B cell (primary cell): ENCODE results near the gene INSIG1. TPM values are rescaled to one million over a fixed set of nuclear protein-coding genes. Genes with fewer than 3 reads are reported as not detected.
A peak's percentile ranks its signal among the peaks of the same experiment; 100 is the strongest.

Experiments
- ATAC-seq: fragments of 200-7000 bp; cut with Tn5 transposase; one replicate; pipeline ENCODE4 v1.10.0; 2021; ENCODE audit warnings: low read depth, mild to moderate bottlenecking, moderate number of reproducible peaks, moderate library complexity
- CTCF ChIA-PET: fragments of 350-600 bp; sonication (Branson Sonifier 250); formaldehyde crosslinking; loops from one replicate; lab custom pipeline; 2021; ENCODE audit warnings: antibody characterized with exemption, inconsistent platforms; lab: Charles Lee
- POLR2A ChIA-PET: fragments of 350-600 bp; sonication (Branson Sonifier 250); formaldehyde crosslinking; loops from one replicate; lab custom pipeline; 2021; ENCODE audit warnings: antibody characterized with exemption; lab: Charles Lee
- DNase-seq: peaks from one replicate; pipeline ENCODE4 v3.0.0; 2013
- H2AFZ ChIP-seq: 2 replicates; pipeline ENCODE4 v1.6.1; 2012; ENCODE audit warnings: mild to moderate bottlenecking, low read depth, low read length; ENCODE audit not compliant: insufficient read depth, poor library complexity, severe bottlenecking
- H3K27ac ChIP-seq, 2 donors: 1 replicate in 1 of 2; 2 replicates in 1 of 2; pipeline ENCODE4 v1.5.1; 2012 to 2013; ENCODE audit warnings: low read length in 2 of 2, mild to moderate bottlenecking in 2 of 2, moderate library complexity in 1 of 2
- H3K27me3 ChIP-seq, 4 experiments: fragments of 200-600 bp in 1 of 4; sonication (generic) in 1 of 4; replicated peaks in 1 of 4; 1 replicate in 2 of 4; 2 replicates in 2 of 4; pipeline versions ENCODE4 v1.6.1 to v1.7.0; 2013 to 2016; ENCODE audit warnings: low read length in 3 of 4, mild to moderate bottlenecking in 2 of 4, mixed read lengths in 1 of 4, moderate library complexity in 1 of 4; ENCODE audit not compliant: insufficient read depth in 4 of 4, control insufficient read depth in 3 of 4; ENCODE audit errors: control extremely low read depth in 1 of 4
- H3K36me3 ChIP-seq, 2 experiments: replicated peaks in 1 of 2; 1 replicate in 1 of 2; 2 replicates in 1 of 2; pipeline versions ENCODE4 v1.6.1 to v1.7.1; 2013; ENCODE audit warnings: low read length in 1 of 2; ENCODE audit not compliant: insufficient read depth in 2 of 2, control insufficient read depth in 1 of 2; ENCODE audit errors: control extremely low read depth in 1 of 2, extremely low read depth in 1 of 2
- H3K4me1 ChIP-seq, 2 donors: fragments of 200-600 bp in 1 of 2; sonication (generic) in 1 of 2; 1 replicate in 1 of 2; 2 replicates in 1 of 2; pipeline versions ENCODE4 v1.5.1 to v1.6.1; 2013 to 2017; ENCODE audit warnings: low read length in 2 of 2; ENCODE audit not compliant: control insufficient read depth in 2 of 2, insufficient read depth in 2 of 2
- H3K4me2 ChIP-seq: replicated peaks from 2 replicates; pipeline ENCODE3; 2012; ENCODE audit warnings: mild to moderate bottlenecking, low read depth, low read length; ENCODE audit not compliant: poor library complexity, severe bottlenecking
- H3K4me3 ChIP-seq, 5 experiments: fragments of 200-600 bp in 1 of 5; sonication (generic) in 1 of 5; 1 replicate in 3 of 5; 2 replicates in 2 of 5; pipeline versions ENCODE4 v1.5.1 to v1.7.0; 2011 to 2016; ENCODE audit warnings: low read length in 4 of 5, mild to moderate bottlenecking in 4 of 5, low read depth in 2 of 5, control low read depth in 1 of 5, moderate library complexity in 1 of 5; ENCODE audit not compliant: insufficient read depth in 1 of 5; ENCODE audit errors: control extremely low read depth in 1 of 5, extremely low read depth in 1 of 5
- H3K79me2 ChIP-seq: fragments of 200-600 bp; sonication (generic); one replicate; pipeline ENCODE4 v1.6.0; 2016; ENCODE audit warnings: low read length; ENCODE audit not compliant: control insufficient read depth, insufficient read depth
- H3K9ac ChIP-seq: fragments of 200-600 bp; sonication (generic); 2 replicates; pipeline ENCODE4 v1.6.1; 2017; ENCODE audit warnings: mild to moderate bottlenecking, low read length, moderate library complexity
- H3K9me3 ChIP-seq, 3 donors: one replicate each; pipeline versions ENCODE4 v1.6.1 to v1.7.1; 2013; ENCODE audit warnings: low read length in 2 of 3; ENCODE audit not compliant: control insufficient read depth in 2 of 3, insufficient read depth in 1 of 3; ENCODE audit errors: control extremely low read depth in 1 of 3
- H4K20me1 ChIP-seq: 2 replicates; pipeline ENCODE4 v1.6.0; 2012; ENCODE audit warnings: mild to moderate bottlenecking, low read length; ENCODE audit not compliant: insufficient read depth, control insufficient read depth, poor library complexity, severe bottlenecking
- H3K27ac Mint-ChIP-seq: one replicate; pipeline ENCODE4 v1.8.0; 2021; ENCODE audit warnings: mixed read lengths
- H3K27me3 Mint-ChIP-seq: one replicate; pipeline ENCODE4 v1.8.0; 2021; ENCODE audit warnings: mixed read lengths
- H3K4me1 Mint-ChIP-seq: one replicate; pipeline ENCODE4 v1.8.0; 2021; ENCODE audit warnings: mixed read lengths
- H3K4me3 Mint-ChIP-seq: one replicate; pipeline ENCODE4 v1.8.0; 2021; ENCODE audit warnings: mixed read lengths
- H3K9me3 Mint-ChIP-seq: one replicate; pipeline ENCODE4 v1.8.0; 2022; ENCODE audit warnings: mixed read lengths; ENCODE audit not compliant: insufficient read depth
- CTCF ChIP-seq: fragments of 200-600 bp; IDR thresholded peaks from one replicate; pipeline ENCODE4 v1.8.0; 2022; ENCODE audit warnings: antibody characterized with exemption, mild to moderate bottlenecking
- EZH2 ChIP-seq: IDR thresholded peaks from 2 replicates; pipeline ENCODE4 v1.6.1; 2012; ENCODE audit warnings: borderline replicate concordance, low read depth, mild to moderate bottlenecking, moderate library complexity, low read length; ENCODE audit not compliant: insufficient read depth, poor library complexity, severe bottlenecking
- WGBS: methylation state at CpG from one replicate; pipeline ENCODE4 v1.1.5; 2013; ENCODE audit warnings: missing lambda C conversion rate; ENCODE audit not compliant: insufficient coverage; 5-methylcytosine and 5-hydroxymethylcytosine counted together
- intact Hi-C: fragments of 100-400 bp; cut with micrococcal nuclease; formaldehyde crosslinking; loops from one replicate; pipeline ENCODE4 v1.10.0; 2022
- polyA plus RNA-seq: library from polyadenylated mRNA; depleted of rRNA; stranded (reverse); fragments of >200 nt; gene quantifications from 2 replicates; pipeline ENCODE4 v1.2.3, GENCODE V29; 2012
- total RNA-seq, 2 donors: library from RNA; stranded (reverse); fragments of 120-200 nt in 1 of 2; gene quantifications; 1 replicate in 1 of 2; 2 replicates in 1 of 2; pipeline versions ENCODE4 v1.2.3 to v1.2.4, GENCODE V29; 2013 to 2022

The INSIG1 gene
- total and polyA plus RNA-seq, 2 donors (not counting 1 experiment from before 2014, with no cell fraction given) = 32.2 to 56.2 TPM

DNA sequence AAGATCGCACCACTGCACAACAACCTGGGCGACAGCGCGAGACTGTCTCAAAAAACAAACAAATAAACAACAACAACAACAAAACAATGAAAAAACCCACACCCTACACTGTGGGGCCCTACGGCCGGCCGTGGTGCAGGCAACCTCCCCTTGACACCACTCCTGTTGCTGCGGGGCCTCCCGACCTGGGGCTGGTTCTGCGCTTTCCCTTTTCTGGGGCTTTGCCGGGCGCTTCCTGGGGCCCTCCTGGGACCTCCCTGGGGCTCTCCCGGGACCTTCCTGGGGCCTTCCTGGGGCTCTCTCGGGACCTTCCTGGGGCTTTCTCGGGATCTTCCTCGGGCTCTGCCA, 46.6 kb downstream of the INSIG1 start:
- Histone ChIP-seq H3K36me3 (no peaks in the 10 kb centered on the region), H3K27ac (no peak overlapping the region), H3K4me2 (peak overlapping the region; percentile 97), H3K9me3 (no peaks in the 10 kb centered on the region), H3K79me2 (no peaks in the 10 kb centered on the region), H3K9ac (peak overlapping the region; percentile 66), H2AFZ (peak overlapping the region; percentile 79), H3K27me3 (peaks cover 0 to 20% (median 5%) of the 10 kb centered on the region in 4 experiments), H3K4me3 (peak overlapping the region in 4 of 5 experiments; percentile 25 to 58 (median 52)), H3K4me1 (peaks cover 12 to 15% of the 10 kb centered on the region in 2 donors), H4K20me1 (no peaks in the 10 kb centered on the region)
- ATAC-seq (peak; percentile 3), DNase-seq (no peak)
- intact Hi-C loops = loop anchor here (1.0 kb wide), 1 partner anchor 417 kb away; no protein-coding TSS in a partner anchor
- peaks cover 4% of the 10 kb centered on the region for H3K27me3 Mint-ChIP-seq
- ChIA-PET POLR2A (interaction anchor here (1.3 kb wide), 1 partner anchor 47 kb away, joined by 4 read pairs; the partner anchor contains the start of gene INSIG1), CTCF (interaction anchor here (0.6 to 3.5 kb wide), 27 partner anchors 11 to 431 kb away, joined by 3 to 76 read pairs (median 4); partner anchors contain the start of genes INSIG1 and PAXIP1)
- no peak overlapping the region for H3K27ac Mint-ChIP-seq
- WGBS = 34% methylated on average over 16 of the region's 16 CpGs
- peaks cover 5% of the 10 kb centered on the region for H3K4me1 Mint-ChIP-seq
- TF ChIP-seq EZH2 (no peak), CTCF (no peak)
- H3K9me3 Mint-ChIP-seq = no peaks in the 10 kb centered on the region
- peak overlapping the region; percentile 19 for H3K4me3 Mint-ChIP-seq
